GM12878 (cell line): ENCODE data around the gene USP31. TPM values are rescaled to one million over a fixed set of nuclear protein-coding genes. Genes with fewer than 3 reads are reported as not detected.

Experiments
- ATAC-seq: fragments of 200-7000 bp; cut with Tn5 transposase; 3 replicates; pipeline ENCODE4 v1.9.1; 2020; ENCODE audit warnings: mild to moderate bottlenecking, moderate library complexity
- BruUV-seq: library from RNA; stranded (reverse); fragments of 400-500 nt; replicated peaks from 2 replicates; lab custom pipeline; 2021; lab: Mats Ljungman, UMichigan
- CTCF ChIA-PET: fragments of 300-600 bp; sonication (Branson Sonifier 250); formaldehyde crosslinking; extraction: SDS; loops from one replicate; lab custom pipeline; 2021; ENCODE audit warnings: inconsistent platforms; lab: Yijun Ruan, JAX
- POLR2A ChIA-PET: fragments of 350-600 bp; formaldehyde crosslinking; extraction: SDS; loops from one replicate; lab custom pipeline; 2021; ENCODE audit warnings: inconsistent platforms; lab: Charles Lee
- RAD21 ChIA-PET: fragments of 300-600 bp; sonication (Branson Sonifier 250); formaldehyde crosslinking; loops from one replicate; lab custom pipeline; 2023; ENCODE audit warnings: antibody characterized with exemption; ENCODE audit not compliant: unreplicated experiment; lab: Charles Lee
- SMC1A ChIA-PET: fragments of 300-600 bp; sonication (Branson Sonifier 250); formaldehyde crosslinking; loops from one replicate; lab custom pipeline; 2023; ENCODE audit not compliant: unreplicated experiment, uncharacterized antibody; lab: Charles Lee
- DNase-seq: peaks from one replicate; pipeline ENCODE4 v3.0.0-alpha.2; 2011; ENCODE audit warnings: low read depth, low spot score
- FAIRE-seq: peaks from 3 replicates; lab custom pipeline; 2011; peaks lifted over from hg19 to GRCh38; lab: Jason Lieb, UNC
- H2AFZ ChIP-seq: 2 replicates; pipeline ENCODE4 v1.6.0; 2011; ENCODE audit warnings: low read depth, low read length, control low read depth; ENCODE audit not compliant: control insufficient read depth
- H3K27ac ChIP-seq: 2 replicates; pipeline ENCODE4 v1.5.1; 2011; ENCODE audit warnings: control low read depth; ENCODE audit not compliant: control insufficient read depth, insufficient read depth
- H3K27me3 ChIP-seq, 2 experiments: replicated peaks in 1 of 2; 2 replicates each; pipeline versions ENCODE4 v1.6.0 to v1.6.1; 2011; ENCODE audit warnings: low read length in 1 of 2; ENCODE audit not compliant: control insufficient read depth in 2 of 2, insufficient read depth in 2 of 2
- H3K36me3 ChIP-seq, 2 experiments: 2 replicates each; pipeline ENCODE4 v1.5.1; 2011; ENCODE audit warnings: low read length in 1 of 2; ENCODE audit not compliant: control insufficient read depth in 2 of 2, insufficient read depth in 2 of 2
- H3K4me1 ChIP-seq: 2 replicates; pipeline ENCODE4 v1.6.1; 2011; ENCODE audit warnings: mild to moderate bottlenecking, low read length, moderate library complexity, mixed read lengths; ENCODE audit not compliant: control insufficient read depth, insufficient read depth
- H3K4me2 ChIP-seq: 2 replicates; pipeline ENCODE4 v1.6.0; 2011; ENCODE audit warnings: control low read depth; ENCODE audit not compliant: control insufficient read depth, insufficient read depth
- H3K4me3 ChIP-seq: fragments of 200-600 bp; sonication (generic); 2 replicates; pipeline ENCODE4 v1.5.1; 2016
- H3K79me2 ChIP-seq: 2 replicates; pipeline ENCODE4 v1.6.0; 2011; ENCODE audit warnings: low read length; ENCODE audit not compliant: control insufficient read depth, insufficient read depth
- H3K9ac ChIP-seq: 2 replicates; pipeline ENCODE4 v1.8.0; 2011; ENCODE audit warnings: low read length, control low read depth, mixed read lengths; ENCODE audit not compliant: control insufficient read depth, insufficient read depth
- H3K9me3 ChIP-seq: replicated peaks from 3 replicates; pipeline ENCODE4 v1.5.1; 2011; ENCODE audit warnings: mild to moderate bottlenecking, low read length; ENCODE audit not compliant: control insufficient read depth, insufficient read depth
- H4K20me1 ChIP-seq: 2 replicates; pipeline ENCODE4 v1.6.0; 2011; ENCODE audit not compliant: control insufficient read depth, insufficient read depth
- CHD1 ChIP-seq: IDR thresholded peaks from 2 replicates; pipeline ENCODE4 v1.6.1; 2012; ENCODE audit warnings: low read depth, low read length, improper control_type of control experiment
- CREM ChIP-seq: IDR thresholded peaks from 2 replicates; pipeline ENCODE4 v1.6.1; 2014; ENCODE audit warnings: antibody characterized with exemption, low read depth
- IKZF2 ChIP-seq, 2 experiments: fragments of 450-650 bp; IDR thresholded peaks; 2 replicates each; pipeline ENCODE4 v1.6.1; 2017; ENCODE audit warnings: mild to moderate bottlenecking in 2 of 2, moderate library complexity in 2 of 2
- PAX5 ChIP-seq: IDR thresholded peaks from 2 replicates; pipeline ENCODE4 v1.6.1; 2011; ENCODE audit warnings: low read depth, low read length, borderline replicate concordance
- PAX8 ChIP-seq: fragments of 450-650 bp; IDR thresholded peaks from 2 replicates; pipeline ENCODE4 v1.6.1; 2017; ENCODE audit warnings: mild to moderate bottlenecking, moderate library complexity
- PBX3 ChIP-seq: IDR thresholded peaks from 2 replicates; pipeline ENCODE4 v1.6.1; 2011; ENCODE audit warnings: mild to moderate bottlenecking, low read depth, low read length, moderate library complexity; ENCODE audit not compliant: insufficient replicate concordance
- ZBED1 ChIP-seq: IDR thresholded peaks from 2 replicates; pipeline ENCODE4 v1.6.1; 2016; ENCODE audit warnings: borderline replicate concordance
- ZNF207 ChIP-seq: fragments of 450-650 bp; IDR thresholded peaks from 2 replicates; pipeline ENCODE4 v1.6.1; 2014; ENCODE audit warnings: antibody characterized with exemption, mild to moderate bottlenecking, borderline replicate concordance
- WGBS: methylation state at CpG from one replicate; pipeline ENCODE4 v1.1.6; 2016; ENCODE audit warnings: low lambda C conversion rate; ENCODE audit not compliant: insufficient replicate concordance, insufficient coverage; ENCODE audit errors: missing lambda C conversion rate; 5-methylcytosine and 5-hydroxymethylcytosine counted together
- in situ Hi-C: fragments of 300-500 bp; cut with MboI; formaldehyde crosslinking; loops from 9 replicates; pipeline ENCODE4 v1.14.3; 2018; ENCODE audit warnings: mixed read lengths
- intact Hi-C: fragments of 100-400 bp; cut with micrococcal nuclease; formaldehyde crosslinking; loops from one replicate; pipeline ENCODE4 v1.14.2; 2022; ENCODE audit not compliant: unreplicated experiment
- polyA plus RNA-seq, 11 experiments: library from polyadenylated mRNA; depleted of rRNA in 4 of 11; unstranded in 6 of 11; stranded (reverse) in 5 of 11; fragments of >200 nt; fragmentation: Nextera tagmentation in 4 of 11; fragmentation: Illumina TruSeq in 1 of 11; extraction: Ambion mirVana in 4 of 11; extraction: Trizol in 1 of 11; gene quantifications; 1 replicate in 1 of 11; 2 replicates in 10 of 11; pipeline versions ENCODE4 v1.2.1 to v1.2.3, GENCODE V29; 2011 to 2016; ENCODE audit warnings: inconsistent platforms in 2 of 11, missing spikeins in 2 of 11, low read depth in 1 of 11
- total RNA-seq, 4 experiments: library from RNA; depleted of rRNA in 3 of 4; stranded (reverse); fragments of >200 nt in 3 of 4; fragmentation: Illumina TruSeq in 1 of 4; extraction: Trizol in 1 of 4; gene quantifications; 2 replicates each; pipeline versions ENCODE4 v1.2.1 to v1.2.3, GENCODE V29; 2013 to 2021

The USP31 gene
- total and polyA plus RNA-seq, 10 of the 15 experiments (the other 5 are each of a cell fraction or from before 2014, with no cell fraction given) = 0.87 to 6.5 (median 3.2) TPM

GRCh38 chr16:23119570-23119969 lies 29.7 kb downstream of the USP31 start:
- ATAC-seq = no peak

More at GRCh38 chr16:23119570-23119969, 29.7 kb downstream of the USP31 start:
- BruUV-seq = no TSS peak
- ChIA-PET SMC1A (interaction anchor here (1.6 kb wide), 1 partner anchor 12 kb away, joined by 4 read pairs; no protein-coding TSS in a partner anchor), RAD21 (no interaction called here), POLR2A (no interaction called here), CTCF (no interaction called here)
- no peaks in the 10 kb centered on the region for H3K9me3 ChIP-seq
- H3K27ac ChIP-seq = no peak overlapping the region
- H3K4me1 ChIP-seq = no peaks in the 10 kb centered on the region
- H3K36me3 ChIP-seq = no peaks in the 10 kb centered on the region
- H3K79me2 ChIP-seq = no peaks in the 10 kb centered on the region
- H3K4me3 ChIP-seq = no peak overlapping the region
- no peaks in the 10 kb centered on the region for H4K20me1 ChIP-seq
- no peak overlapping the region for H2AFZ ChIP-seq
- FAIRE-seq (no peak), DNase-seq (no peak)
- H3K4me2 ChIP-seq = no peak overlapping the region
- no peaks in the 10 kb centered on the region for H3K27me3 ChIP-seq
- intact Hi-C loops (loop anchor here (10.0 kb wide), 1 partner anchor 55 kb away; no protein-coding TSS in a partner anchor), in situ Hi-C loops (no loop called here)
- no peak for TF ChIP-seq CREM
- TF ChIP-seq CHD1 = no peak
- no peak for TF ChIP-seq PAX5
- no peak for TF ChIP-seq ZNF207
- TF ChIP-seq PBX3 = no peak
- TF ChIP-seq IKZF2 (IDR thresholded peaks at IDR 0.05) = no peak
- no peak for TF ChIP-seq PAX8
- no peak for TF ChIP-seq ZBED1
- 95% methylated on average over 2 of the region's 2 CpGs for WGBS
- H3K9ac ChIP-seq = no peak overlapping the region
